Myocyte (in vitro differentiated cells): ENCODE data around the gene DUSP7. TPM values are rescaled to one million over a fixed set of nuclear protein-coding genes. Genes with fewer than 3 reads are reported as not detected.

Experiments used
- DNase-seq: peaks from one replicate; pipeline ENCODE4 v3.0.0-alpha.2; 2012; ENCODE audit warnings: low read depth
- total RNA-seq: library from RNA; depleted of rRNA; stranded (reverse); fragments of >200 nt; gene quantifications from 2 replicates; pipeline ENCODE4 v1.2.3, GENCODE V29; 2014

The DUSP7 gene
- total RNA-seq, 1 donor from 2014 or later = 12.3 TPM

DNA sequence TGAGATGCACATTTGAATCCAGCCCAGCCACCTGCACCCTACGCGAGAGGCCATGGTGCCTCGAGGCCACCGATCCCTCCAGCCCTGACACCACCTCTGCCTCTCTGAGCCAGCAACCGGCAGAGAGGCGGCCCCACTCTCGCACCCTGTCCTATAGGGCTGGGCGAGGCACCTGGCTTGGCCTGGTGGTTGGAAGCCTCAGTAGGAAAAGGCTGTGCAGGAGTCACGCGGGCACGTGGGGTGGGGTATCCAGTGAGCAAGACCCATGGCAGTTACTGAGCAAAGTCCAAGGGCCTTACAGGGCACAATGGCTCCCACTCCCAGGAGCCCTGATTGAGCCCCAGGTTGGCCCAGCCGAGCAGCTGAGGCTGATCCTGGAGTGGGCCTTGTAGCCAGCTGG, 12.4 kb upstream of the DUSP7 start:
- DNase-seq = no peak

DNA sequence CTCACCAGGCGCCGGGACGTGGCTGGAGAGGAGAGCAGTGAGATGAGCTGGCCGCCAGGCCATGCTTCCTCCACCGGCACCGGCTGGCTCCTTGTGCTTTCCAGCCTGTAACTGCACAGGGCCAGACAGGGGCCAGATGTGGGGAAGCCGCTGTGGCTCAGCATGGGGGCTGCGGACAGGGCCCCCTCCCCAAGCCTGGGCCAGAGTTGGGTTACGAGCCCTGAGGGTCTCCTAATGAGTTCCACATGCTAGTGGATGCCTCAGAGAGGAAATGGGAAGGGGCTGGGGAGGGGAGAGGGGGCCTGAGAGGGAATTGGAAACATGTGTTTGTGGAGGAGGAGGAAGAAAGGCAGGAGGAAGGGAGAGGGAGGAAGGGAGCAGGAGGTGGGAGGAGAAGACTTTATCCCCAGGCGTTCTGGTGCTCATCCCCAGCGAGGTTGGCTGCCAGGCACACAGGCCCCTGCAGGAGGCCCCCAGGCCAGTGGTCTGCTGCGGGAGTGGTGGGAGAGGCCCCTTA, 11.7 kb upstream of the DUSP7 start:
- no peak for DNase-seq

DNA sequence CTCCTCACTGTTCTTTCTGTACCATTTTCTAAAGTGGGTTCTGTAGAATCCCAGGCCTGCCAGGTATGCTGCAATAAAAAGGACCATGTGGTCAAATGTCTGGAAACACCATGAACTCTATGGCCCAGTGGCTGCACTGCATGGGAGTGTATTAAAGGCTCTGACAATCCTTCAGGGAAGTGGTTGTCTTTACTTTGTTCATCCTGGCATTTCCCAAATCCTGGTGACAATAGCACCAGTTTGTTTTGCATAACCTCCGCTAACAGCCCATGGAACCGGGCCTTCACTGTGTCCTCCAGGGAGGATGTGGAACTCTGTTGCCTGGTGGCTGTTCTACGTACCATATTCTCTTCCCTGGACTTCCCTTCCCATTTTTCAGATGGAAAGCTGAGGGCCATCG, 11.2 kb upstream of the DUSP7 start:
- DNase-seq = no peak

DNA sequence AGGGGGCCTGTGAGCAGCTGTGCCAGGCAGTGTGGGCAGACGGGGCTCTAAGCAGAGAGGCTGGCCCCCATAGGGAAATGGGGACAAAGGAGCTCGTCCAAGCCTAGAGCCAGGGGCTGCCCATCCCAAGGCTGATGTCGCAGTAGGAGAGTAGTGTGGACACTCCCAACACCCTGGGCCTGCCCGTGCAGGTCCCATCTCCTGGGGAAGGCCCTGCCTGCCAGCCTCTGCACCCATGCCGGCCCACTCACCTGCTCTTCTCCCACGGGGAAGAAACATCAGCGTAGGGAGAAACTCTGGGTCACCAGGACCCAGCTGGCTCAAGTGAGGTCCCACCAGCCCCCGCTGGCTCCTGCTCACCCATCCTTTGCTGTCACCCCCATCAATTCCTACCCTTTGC, 10.7 kb upstream of the DUSP7 start:
- no peak for DNase-seq

- DNase-seq = no peak
These were observed 8.9 kb upstream of the DUSP7 start for GRCh38 chr3:52065264-52065756.

GRCh38 chr3:52064561-52064960, 8.2 kb upstream of the DUSP7 start:
- no peak for DNase-seq

DNA sequence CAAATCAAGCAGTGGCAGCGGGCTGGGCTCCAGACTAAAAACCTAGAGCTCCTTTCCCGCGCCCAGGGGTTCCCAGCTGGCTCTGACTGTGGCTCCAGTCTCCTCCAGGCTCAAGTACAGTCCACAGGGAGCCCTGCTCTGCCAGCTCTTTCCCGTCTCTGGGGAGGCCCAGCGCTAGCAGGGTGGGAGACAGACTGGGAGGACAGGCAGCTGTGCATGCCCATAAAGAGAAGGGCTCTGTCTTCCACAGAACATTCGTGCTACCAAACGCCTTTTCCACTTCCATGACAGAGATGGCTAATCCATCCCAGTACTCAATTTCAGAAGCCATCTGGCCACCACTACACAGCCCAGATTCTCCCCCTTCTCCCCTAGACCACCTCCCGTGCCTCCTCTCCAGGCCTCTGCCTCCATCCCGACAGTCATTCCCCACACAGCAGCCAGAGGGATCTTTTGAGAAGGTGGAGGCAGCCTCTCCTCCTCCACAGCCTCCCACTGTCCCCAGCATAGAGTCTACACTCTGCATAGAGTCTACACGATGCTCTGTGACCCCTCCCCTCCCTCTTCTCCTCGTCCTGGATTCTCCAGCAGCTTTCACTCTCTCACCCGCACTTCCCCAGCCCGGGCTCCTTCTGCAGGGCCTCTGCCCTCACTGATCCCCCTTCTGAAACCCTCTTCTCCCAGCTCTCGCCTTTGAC, 6.8 kb upstream of the DUSP7 start:
- no peak for DNase-seq

DNA sequence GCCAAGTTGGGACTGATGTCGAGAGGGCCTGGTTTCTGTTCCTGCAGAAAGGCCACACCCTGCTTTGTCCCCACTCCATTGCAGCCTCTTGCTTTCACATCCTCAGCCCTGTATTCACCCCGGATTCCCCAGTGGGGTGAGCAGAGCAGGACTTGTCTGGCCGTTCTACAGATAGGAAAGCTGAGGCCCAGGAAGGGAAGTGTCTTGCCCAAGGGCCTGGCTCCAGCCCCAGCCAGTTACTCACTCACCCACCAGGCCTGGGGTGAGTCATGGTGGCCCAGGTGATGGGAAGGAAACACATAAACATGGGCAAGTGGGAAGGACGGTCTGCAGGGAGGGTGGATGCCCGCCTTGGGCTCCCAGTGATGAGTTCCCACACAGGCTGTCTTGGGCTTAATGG, 6.1 kb upstream of the DUSP7 start:
- DNase-seq = peak; percentile 76

DNA sequence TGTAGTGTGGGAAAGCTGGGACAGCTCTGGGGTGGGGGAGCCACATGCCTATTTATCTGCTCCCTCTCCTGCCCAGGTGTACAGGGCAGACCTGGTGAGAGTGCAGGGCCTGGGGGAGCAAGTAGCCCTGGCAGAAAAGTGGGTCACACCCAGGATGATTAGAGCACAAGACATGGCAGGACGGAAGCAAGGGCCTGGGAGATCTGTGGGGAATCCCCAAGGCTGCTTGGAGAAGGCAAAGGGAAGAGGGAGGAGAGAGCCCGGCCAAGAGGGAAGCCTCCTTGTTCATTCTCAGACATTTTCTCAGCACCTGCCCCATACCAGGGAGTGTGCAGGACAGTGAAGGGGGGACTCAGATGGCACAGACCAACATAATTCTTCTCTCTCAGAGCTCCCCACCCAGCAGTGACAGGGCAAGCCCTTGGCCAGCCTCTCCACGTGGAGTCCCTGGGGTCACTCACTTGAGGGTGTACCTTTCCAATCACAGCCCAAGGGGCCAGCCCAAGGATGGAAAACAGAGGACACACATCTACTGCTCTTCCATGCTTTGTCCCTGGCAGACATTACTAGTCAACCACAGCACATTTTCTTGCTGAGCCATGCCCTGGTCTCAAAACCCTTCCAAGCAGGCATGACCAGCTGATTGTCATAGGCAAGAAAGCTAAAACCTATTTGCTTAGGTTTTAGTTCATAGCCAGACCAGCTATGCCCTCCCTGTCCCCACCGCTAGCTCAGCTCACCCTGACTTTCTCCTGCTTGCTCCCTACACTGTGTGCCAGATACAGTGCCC, 4.9 kb upstream of the DUSP7 start:
- DNase-seq = no peak

DNA sequence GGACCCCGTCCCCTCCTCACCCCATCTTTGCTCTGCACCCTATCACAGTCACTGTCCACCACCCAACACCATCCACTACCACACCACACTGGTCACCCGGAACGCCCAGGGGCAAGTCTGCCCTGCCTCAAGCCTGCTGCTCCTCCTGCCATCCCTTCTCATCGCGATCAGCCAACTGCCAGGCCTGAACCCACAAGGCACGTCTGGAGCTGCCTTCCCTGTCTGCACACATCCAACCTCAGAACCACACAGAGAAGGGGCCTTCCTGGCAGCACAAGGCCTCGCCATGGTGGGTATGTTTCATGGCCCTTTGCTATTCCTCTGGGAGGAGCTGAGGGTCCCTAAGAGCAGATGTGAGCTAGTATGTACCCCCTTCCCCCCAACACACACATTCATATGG, 3.4 kb upstream of the DUSP7 start:
- DNase-seq = no peak

GRCh38 chr3:52057812-52058495, 1.6 kb upstream of the DUSP7 start:
- no peak for DNase-seq

GRCh38 chr3:52056968-52057811, 819 bp upstream of the DUSP7 start:
- peak; percentile 99 for DNase-seq

DNA sequence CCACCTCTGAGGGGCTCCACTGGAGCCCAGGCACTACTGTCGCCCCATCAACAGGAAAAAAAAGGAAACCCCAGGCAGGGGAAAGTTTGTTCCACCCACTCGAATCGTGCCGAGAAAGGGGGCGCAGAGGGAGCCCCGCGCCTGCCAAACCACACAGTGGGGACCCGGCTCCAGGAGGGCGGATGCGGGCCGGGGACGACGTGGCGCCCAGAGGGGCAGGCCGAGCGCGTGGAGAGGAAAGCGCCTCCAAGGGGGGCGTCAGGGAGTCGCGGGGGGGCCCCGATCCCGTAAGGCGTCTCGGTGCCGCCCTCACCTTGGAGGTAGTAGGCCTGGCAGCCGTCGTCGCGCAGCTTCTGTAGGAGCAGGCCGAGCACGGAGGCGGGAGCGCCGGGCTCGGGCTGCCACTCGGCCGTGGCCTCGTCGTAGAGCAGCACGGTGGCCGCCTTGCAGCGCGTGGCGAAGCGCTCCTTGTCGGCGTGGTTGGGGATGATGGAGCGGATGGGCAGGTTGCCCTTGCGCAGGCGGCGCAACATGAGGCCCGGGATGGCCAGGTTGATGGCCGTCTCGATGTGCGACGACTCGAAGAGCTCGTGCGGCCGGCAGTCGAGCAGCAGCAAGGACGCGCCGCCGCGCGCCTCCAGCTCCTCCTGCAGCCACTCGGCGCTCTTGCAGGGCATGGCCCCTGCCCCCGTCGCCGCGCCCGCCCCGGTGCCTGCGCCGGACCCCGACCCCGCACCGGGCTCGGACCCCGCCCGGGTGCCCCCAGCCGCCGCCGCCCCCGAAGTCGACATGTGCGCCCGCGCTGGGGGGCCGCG, 627 bp downstream of the DUSP7 start:
- peak; percentile 56 for DNase-seq

DNA sequence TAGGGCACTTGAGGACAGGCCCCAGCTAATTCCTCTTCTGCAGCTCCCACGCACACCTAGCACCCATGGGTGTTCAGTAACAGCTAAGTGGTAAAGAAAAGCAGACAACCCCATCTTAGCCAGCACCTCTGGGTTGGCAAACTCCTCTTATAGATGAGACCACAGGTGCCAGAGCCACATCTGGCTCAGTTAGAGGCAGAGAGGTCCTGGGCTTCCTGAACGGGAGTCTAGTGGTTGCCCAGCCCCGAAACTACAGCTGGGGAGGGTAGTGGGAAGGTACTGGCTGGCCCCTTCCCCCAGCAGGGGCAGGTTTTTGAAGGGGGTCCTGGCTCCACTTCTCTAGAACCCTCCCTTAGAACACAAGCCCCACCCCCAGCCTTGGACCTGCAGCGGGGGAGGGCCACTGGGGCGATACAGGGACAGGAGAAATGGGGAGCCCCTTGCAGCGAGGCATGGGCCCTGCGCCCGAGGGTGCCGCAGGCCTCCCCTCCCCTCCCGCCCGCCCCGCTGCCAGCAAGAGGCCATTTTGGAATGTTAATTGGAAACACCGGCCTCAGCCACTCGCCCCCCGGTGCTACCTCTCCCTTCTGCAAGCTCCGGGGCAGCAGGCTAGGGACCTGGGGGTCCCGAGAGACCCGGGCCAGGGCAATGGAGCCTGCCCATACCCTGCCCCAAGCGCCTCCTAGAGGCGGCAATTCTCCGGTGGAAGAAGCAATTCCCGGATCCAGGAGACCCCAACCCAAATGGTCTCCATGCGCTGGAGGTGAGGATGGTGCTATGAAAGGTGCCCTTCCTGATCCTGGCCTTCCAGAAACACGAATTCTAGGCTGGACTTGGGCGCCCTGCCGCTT, 1.5 kb downstream of the DUSP7 start:
- no peak for DNase-seq

- DNase-seq = peak; percentile 15
These were observed 2.8 kb downstream of the DUSP7 start for GRCh38 chr3:52053307-52054304.

GRCh38 chr3:52052831-52053306, 3.5 kb downstream of the DUSP7 start:
- DNase-seq = peak; percentile 72

GRCh38 chr3:52051444-52051843, 4.9 kb downstream of the DUSP7 start:
- no peak for DNase-seq

DNA sequence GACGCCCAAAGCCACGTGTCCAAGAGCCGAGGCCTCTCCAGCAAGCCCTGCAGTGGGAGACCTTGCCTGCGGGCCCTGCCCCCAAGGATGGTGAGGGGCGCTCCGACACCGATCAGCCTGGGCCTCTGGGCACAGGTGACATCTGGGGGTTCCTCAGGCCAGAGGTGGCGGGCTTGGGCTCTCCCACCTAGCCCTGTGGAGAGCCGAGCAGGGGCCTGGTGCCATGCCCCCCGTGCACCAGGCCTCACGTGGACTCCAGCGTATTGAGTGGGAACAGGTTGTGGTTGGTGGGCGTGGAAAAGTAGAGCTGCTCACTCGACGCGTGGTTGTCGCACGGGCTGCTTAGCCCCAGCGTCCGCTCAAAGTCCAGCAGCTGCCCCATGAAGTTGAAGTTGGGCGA, 5.8 kb downstream of the DUSP7 start:
- DNase-seq = no peak
